GM12865 (cell line): ENCODE results near the gene HOXB6.

Experiments
- DNase-seq: peaks from one replicate; pipeline ENCODE4 v3.0.0; 2010; ENCODE audit warnings: low read depth
- H3K4me3 ChIP-seq: 2 replicates; pipeline ENCODE4 v1.5.1; 2011; ENCODE audit warnings: mild to moderate bottlenecking, low read depth, low read length, control low read depth
- CTCF ChIP-seq: IDR thresholded peaks from 2 replicates; pipeline ENCODE4 v1.5.1; 2011; ENCODE audit warnings: low read length, control low read depth, low read depth, inconsistent platforms; ENCODE audit not compliant: insufficient read depth; ENCODE audit errors: missing control alignments

HOXB6 gene

GRCh38 chr17:48605409-48605919 lies 678 bp upstream of the HOXB6 start:
- no peak overlapping the region for H3K4me3 ChIP-seq
- no peak for TF ChIP-seq CTCF
- no peak for DNase-seq

GRCh38 chr17:48603959-48604769 lies 622 bp downstream of the HOXB6 start:
- no peak for DNase-seq
- no peak for TF ChIP-seq CTCF
- H3K4me3 ChIP-seq, result no peak overlapping the region

DNA sequence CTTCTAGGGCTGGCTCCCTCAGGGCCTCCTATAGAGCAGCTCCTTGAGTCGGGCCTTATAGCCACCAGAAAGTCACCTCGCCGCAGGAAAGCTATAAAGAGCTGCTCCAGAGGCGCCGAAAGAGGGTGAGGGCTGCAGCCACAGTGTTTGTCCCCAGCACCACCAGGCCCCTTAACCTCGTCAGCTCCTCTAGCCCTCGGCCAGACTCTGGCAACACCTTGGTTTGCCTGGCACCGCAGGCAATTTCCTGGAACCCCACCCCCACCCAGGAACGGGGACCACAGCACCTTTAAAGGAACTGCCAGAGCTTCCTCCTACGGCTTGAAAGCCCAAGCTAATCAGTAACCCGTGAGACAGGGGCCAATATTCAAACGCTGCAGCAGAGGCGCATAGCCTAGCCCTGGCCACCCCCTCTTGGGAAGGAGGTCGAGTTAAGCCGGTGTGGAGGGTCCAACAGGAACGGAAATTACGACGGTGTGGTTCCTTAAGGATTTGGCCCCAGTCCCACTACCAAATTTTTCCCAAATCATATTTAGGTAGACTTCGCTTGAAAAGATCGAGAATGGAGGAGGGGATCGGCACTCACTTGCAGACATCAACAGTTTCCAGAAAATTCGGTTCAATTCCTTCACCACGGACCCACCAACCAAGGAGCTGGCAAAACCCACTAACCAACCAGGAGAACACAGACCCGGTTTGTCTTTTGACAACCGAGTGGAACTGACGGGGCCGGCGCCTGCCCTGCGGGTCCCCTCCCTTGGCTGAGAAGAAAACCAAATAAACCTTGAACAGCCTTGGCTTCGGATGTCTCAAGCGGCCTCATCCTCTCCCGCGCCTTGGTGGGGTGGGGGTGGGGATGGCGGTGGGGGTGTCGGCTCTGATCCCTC lies 3.0 kb downstream of the HOXB6 start:
- TF ChIP-seq CTCF, result no peak
- no peak for DNase-seq
- H3K4me3 ChIP-seq, result no peak overlapping the region

DNA sequence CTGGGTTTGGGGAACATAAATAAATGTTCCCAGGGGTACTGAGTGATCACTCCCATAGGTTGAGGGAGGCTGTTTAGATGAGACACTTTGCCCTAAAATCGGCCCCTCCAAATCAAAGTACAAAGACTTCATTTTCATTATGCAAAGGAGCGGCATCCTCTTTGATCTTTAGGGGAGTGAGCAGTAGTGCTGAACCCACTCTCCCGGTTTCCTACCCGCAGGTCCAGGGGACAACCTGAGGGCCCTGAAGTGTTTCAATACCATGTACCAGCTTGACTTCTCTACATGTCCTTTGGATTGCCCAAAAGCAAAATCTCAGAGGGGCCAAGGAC lies 3.6 kb downstream of the HOXB6 start:
- no peak for TF ChIP-seq CTCF
- H3K4me3 ChIP-seq, result no peak overlapping the region
- DNase-seq, result no peak

- TF ChIP-seq CTCF, result no peak
- no peak overlapping the region for H3K4me3 ChIP-seq
- no peak for DNase-seq
Observed at GRCh38 chr17:48600244-48601098, 4.3 kb downstream of the HOXB6 start.

DNA sequence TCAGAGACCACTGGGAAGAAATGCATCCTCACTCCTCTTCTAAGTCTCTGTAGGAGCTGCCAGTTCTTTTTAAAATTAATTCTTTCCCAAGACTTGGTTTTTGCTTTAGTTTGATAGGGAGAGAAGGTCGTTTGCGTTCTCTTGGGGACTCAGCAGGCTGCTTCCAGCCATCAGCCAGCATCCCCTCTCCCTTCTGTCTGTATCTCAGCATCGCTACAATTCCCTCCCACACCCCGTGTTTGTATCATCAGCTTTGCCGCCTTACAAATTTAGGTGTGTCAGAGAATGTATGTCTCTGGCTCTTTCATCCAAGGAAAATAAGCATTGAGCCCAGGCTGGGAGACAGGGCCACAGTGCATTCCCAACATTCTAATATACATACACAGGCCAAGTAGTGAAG lies 5.4 kb downstream of the HOXB6 start:
- DNase-seq, result no peak
- no peak overlapping the region for H3K4me3 ChIP-seq
- TF ChIP-seq CTCF, result no peak
